ENCODE data around the gene STRN3. TPM values are rescaled to one million over a fixed set of nuclear protein-coding genes. Genes with fewer than 3 reads are reported as not detected.
A peak's percentile ranks its signal among the peaks of the same experiment; 100 is the strongest.

STRN3 gene
- total and polyA plus RNA-seq, 10 of the 15 experiments (the other 5 are each of a cell fraction or from before 2014, with no cell fraction given) = 7.8 to 27.9 (median 14.1) TPM

- H3K27me3 ChIP-seq (replicated peaks in 1 of 2; ENCODE audit: control insufficient read depth in 2 of 2, insufficient read depth in 2 of 2, low read length in 1 of 2) = no peaks in the 10 kb centered on the region
- H3K4me1 ChIP-seq (ENCODE audit: control insufficient read depth, insufficient read depth, low read length) = peaks cover 30% of the 10 kb centered on the region
- POLR2A ChIA-PET = interaction anchor here (0.6 kb wide), 1 partner anchor 187 kb away, joined by 4 read pairs; no protein-coding TSS in a partner anchor
- no peak for FAIRE-seq
- H2AFZ ChIP-seq (ENCODE audit: control insufficient read depth, low read depth, low read length) = no peak overlapping the region
- H3K79me2 ChIP-seq (ENCODE audit: control insufficient read depth, insufficient read depth, low read length) = peaks cover 11% of the 10 kb centered on the region
- TF ChIP-seq SMARCA5 (IDR thresholded peaks at IDR 0.05) (no peak), CTCF (IDR thresholded peaks at IDR 0.05 in 2 of 3, conservative IDR thresholded peaks at IDR 0.05 in 1 of 3; ENCODE audit: control insufficient read depth in 2 of 3, extremely low read depth in 1 of 3, insufficient read depth in 1 of 3, low read depth in 3 of 3, low read length in 3 of 3) (no peak)
- no peaks in the 10 kb centered on the region for H3K9me3 ChIP-seq (replicated peaks; ENCODE audit: control insufficient read depth, insufficient read depth, low read length)
- no peak for ATAC-seq
- no peaks in the 10 kb centered on the region for H3K36me3 ChIP-seq (ENCODE audit: control insufficient read depth in 2 of 2, insufficient read depth in 2 of 2, low read length in 1 of 2)
- SMC1A ChIA-PET (ENCODE audit: uncharacterized antibody, unreplicated experiment) = no interaction called here
- H3K9ac ChIP-seq (ENCODE audit: control insufficient read depth, insufficient read depth, low read length) = no peak overlapping the region
- H3K4me3 ChIP-seq = no peak overlapping the region
- CTCF ChIA-PET = interaction anchor here (1.7 kb wide), 1 partner anchor 52 kb away, joined by 5 read pairs; no protein-coding TSS in a partner anchor
- WGBS (ENCODE audit: insufficient coverage, insufficient replicate concordance, low lambda C conversion rate, missing lambda C conversion rate) = 82% methylated on average over 5 of the region's 5 CpGs
- DNase-seq (ENCODE audit: low read depth, low spot score) = no peak
- BruUV-seq (replicated peaks) = no TSS peak
- intact Hi-C loops (cut with micrococcal nuclease; ENCODE audit: unreplicated experiment) = no loop called here
- no peak overlapping the region for H3K4me2 ChIP-seq (ENCODE audit: control insufficient read depth, insufficient read depth)
- in situ Hi-C loops (cut with MboI) = no loop called here
- H4K20me1 ChIP-seq (ENCODE audit: control insufficient read depth, insufficient read depth) = no peaks in the 10 kb centered on the region
- RAD21 ChIA-PET (ENCODE audit: unreplicated experiment) = no interaction called here
- H3K27ac ChIP-seq (ENCODE audit: control insufficient read depth, insufficient read depth) = no peak overlapping the region
Measured at GRCh38 chr14:31030469-31030868, 4.3 kb upstream of the STRN3 start.

- H4K20me1 ChIP-seq (ENCODE audit: control insufficient read depth, insufficient read depth) = no peaks in the 10 kb centered on the region
- no peak overlapping the region for H2AFZ ChIP-seq (ENCODE audit: control insufficient read depth, low read depth, low read length)
- no peak for DNase-seq (ENCODE audit: low read depth, low spot score)
- FAIRE-seq = no peak
- CTCF ChIA-PET = interaction anchor here (0.6 to 1.9 kb wide), 4 partner anchors 9 to 53 kb away, joined by 3 to 5 read pairs (median 4); no protein-coding TSS in a partner anchor
- ATAC-seq = no peak
- no peak overlapping the region for H3K4me2 ChIP-seq (ENCODE audit: control insufficient read depth, insufficient read depth)
- H3K27me3 ChIP-seq (replicated peaks in 1 of 2; ENCODE audit: control insufficient read depth in 2 of 2, insufficient read depth in 2 of 2, low read length in 1 of 2) = no peaks in the 10 kb centered on the region
- no peak overlapping the region for H3K9ac ChIP-seq (ENCODE audit: control insufficient read depth, insufficient read depth, low read length)
- intact Hi-C loops (cut with micrococcal nuclease; ENCODE audit: unreplicated experiment) (no loop called here), in situ Hi-C loops (cut with MboI) (no loop called here)
- WGBS (ENCODE audit: insufficient coverage, insufficient replicate concordance, low lambda C conversion rate, missing lambda C conversion rate) = 100% methylated on average over 3 of the region's 3 CpGs
- SMC1A ChIA-PET (ENCODE audit: uncharacterized antibody, unreplicated experiment) = interaction anchor here (1.3 kb wide), 1 partner anchor 34 kb away, joined by 3 read pairs; no protein-coding TSS in a partner anchor
- POLR2A ChIA-PET = interaction anchor here (0.6 to 2.1 kb wide), 4 partner anchors 9 to 188 kb away, joined by 4 to 9 read pairs (median 4); no protein-coding TSS in a partner anchor
- H3K27ac ChIP-seq (ENCODE audit: control insufficient read depth, insufficient read depth) = no peak overlapping the region
- H3K4me1 ChIP-seq (ENCODE audit: control insufficient read depth, insufficient read depth, low read length) = peaks cover 30% of the 10 kb centered on the region
- no peaks in the 10 kb centered on the region for H3K9me3 ChIP-seq (replicated peaks; ENCODE audit: control insufficient read depth, insufficient read depth, low read length)
- H3K36me3 ChIP-seq (ENCODE audit: control insufficient read depth in 2 of 2, insufficient read depth in 2 of 2, low read length in 1 of 2) = no peaks in the 10 kb centered on the region
- RAD21 ChIA-PET (ENCODE audit: unreplicated experiment) = no interaction called here
- H3K79me2 ChIP-seq (ENCODE audit: control insufficient read depth, insufficient read depth, low read length) = peaks cover 23% of the 10 kb centered on the region
- TF ChIP-seq JUNB (IDR thresholded peaks at IDR 0.05) (peak; percentile 20), LARP7 (IDR thresholded peaks at IDR 0.05) (no peak)
- H3K4me3 ChIP-seq = no peak overlapping the region
- BruUV-seq (replicated peaks) = no TSS peak
Measured at GRCh38 chr14:31029016-31029970, 3.1 kb upstream of the STRN3 start.
